NCI-H2227 (cell line): ENCODE results near the gene GPR132.
"Not testable (repeated sequence)": the region's sequence is repeated elsewhere in the genome, so short reads cannot be mapped to it uniquely, and the experiment has no call there.

Experiments used
- DNase-seq: peaks from one replicate; lab custom pipeline; 2025; ENCODE audit not compliant: unreplicated experiment; lab: John Stamatoyannopoulos, UW

The GPR132 gene

DNA sequence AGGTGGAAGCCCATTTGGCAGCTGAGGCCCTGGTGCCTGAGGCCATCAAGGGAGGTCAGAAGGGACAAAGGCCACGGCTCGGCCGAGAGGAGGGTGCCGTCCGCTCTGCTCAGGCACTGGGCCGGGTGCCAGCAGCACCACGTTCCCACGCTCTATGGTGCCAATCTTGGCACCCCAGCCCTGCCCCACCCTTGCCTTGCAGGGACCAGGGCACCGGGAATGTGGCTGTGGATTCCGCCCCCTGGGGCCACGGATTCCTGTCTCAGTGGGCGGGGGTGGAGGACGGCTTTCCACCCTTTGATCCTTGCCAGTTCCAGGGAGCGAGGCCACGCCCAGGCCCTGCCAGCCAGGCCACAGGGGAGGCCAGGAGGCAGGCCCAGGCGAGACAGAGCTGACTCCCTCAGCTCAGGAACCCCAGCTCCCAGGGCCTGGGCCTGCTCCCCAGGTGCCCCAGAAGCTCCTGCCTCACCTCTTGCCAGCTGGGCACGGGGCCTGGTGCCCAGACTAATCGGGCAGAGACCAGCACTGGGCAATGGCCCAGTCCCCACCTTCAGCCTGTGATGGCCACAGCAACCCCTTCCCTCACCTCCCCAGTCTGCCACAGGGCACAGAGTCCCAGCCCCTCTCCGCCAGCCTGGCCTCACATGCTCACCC, 26.4 kb upstream of the GPR132 start:
- no peak for DNase-seq

GRCh38 chr14:105091054-105091516, 25.9 kb upstream of the GPR132 start:
- DNase-seq = no peak

- peak; percentile 80 for DNase-seq
Measured at GRCh38 chr14:105090493-105091053, 25.3 kb upstream of the GPR132 start.

DNA sequence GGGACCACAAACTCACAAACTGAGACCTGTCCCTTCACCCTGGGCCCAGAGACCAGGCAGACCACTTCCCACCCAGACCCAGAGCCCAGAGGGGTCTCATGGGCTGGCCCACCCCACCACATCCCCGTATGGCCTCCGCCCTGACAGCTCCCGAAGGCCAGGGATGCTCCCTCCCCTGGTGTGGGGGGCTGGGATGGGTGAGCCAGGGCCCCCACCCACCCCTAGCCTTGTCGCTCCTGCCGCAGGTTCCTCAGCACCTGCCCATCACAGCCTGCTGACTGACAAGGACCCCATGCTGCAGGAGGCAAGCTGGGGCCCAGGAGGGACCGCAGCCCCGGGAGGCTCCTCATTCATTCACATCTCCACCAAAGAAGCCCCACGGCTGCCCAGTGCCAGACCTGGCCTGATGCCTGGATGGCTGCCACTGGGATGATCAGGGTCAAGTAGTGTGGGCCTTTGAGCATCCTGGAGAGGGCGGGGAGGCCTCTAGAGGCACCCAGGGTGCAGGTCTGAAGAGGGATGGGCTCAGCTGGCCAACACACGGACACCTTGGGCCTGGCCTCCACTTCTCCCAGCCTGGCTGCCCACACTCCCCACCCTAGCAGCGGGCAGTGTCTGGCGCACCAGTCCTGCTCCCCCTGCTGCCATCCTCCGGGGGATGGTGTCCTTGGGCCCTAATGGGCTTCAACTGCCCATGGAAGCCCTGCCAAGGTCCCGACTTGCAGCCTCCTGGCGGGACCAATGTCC, 24.7 kb upstream of the GPR132 start:
- no peak for DNase-seq

GRCh38 chr14:105088812-105089745, 23.8 kb upstream of the GPR132 start:
- no peak for DNase-seq

DNA sequence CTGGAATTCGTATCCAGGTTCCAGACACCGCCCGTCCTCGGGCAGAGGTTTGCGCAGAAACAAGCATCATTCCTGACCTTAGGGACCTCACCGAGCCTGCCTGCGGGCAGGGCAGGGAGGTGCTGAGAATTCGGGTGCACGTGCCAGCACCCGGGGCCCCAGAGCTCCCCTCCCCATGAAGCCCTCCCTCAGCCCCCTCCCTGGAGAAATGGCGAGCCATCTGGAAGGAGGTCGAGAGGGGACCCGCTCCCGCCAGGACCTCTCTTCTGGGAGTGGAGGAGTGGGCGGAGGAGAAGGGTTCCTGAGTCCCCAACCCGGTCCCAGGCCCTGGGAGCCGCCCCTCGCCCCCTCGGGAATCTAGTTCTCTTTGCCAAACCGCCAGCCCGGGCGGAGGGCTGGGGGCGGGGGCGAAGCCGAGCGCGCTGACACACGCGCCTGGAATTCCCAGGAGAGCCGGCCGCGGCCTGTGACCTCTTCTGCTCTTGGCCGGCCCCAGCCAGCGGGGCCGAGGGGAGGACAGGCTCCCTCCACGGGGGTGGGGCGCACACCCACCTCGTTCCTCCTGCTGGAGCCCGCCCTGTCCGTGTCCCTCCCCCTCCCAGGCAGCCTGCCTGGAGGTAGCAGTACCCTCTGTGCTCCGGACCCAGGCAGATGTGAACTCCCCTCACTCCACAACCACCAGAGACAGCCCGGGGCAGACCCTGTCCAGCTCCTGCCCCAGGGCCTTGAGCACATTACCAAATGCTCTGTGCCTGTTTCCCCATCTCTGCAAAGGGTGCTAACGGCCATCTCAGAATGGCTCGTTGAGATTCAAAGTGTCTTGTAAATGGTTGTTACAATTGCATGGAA, 23.0 kb upstream of the GPR132 start:
- DNase-seq = peak; percentile 17

DNA sequence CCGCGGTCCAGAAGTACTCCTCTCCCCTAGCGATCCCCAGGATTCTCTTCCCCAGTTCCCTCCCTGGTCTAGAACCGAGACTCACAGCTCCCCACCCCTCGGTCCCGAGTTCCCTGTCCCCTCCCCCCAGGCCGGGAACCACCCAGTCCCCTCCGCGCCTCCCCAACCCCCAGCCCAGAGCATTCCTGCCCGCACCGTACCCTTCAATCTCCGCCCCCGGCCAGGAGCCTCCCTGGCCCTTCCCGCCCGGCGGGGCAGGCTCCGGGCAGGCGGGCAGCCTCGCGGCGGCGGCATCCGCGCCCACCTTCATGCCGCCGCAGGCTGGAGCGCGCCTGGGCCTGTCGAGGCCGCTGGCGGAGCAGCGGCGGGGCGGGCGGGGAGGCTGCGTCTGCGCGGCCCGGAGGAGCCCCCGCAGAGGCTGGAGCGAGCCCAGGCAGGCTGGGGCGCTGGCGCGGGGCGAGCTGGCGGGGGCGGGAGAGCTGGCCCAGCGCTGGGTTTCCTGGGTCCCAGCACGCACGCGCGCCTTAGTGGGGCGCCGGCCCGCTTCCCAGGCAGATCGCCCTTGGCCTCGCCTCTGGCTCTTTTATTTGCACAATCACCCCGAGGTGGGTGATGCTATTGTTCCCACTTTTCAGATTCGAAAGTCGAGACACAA, 22.2 kb upstream of the GPR132 start:
- peak; percentile 28 for DNase-seq

DNA sequence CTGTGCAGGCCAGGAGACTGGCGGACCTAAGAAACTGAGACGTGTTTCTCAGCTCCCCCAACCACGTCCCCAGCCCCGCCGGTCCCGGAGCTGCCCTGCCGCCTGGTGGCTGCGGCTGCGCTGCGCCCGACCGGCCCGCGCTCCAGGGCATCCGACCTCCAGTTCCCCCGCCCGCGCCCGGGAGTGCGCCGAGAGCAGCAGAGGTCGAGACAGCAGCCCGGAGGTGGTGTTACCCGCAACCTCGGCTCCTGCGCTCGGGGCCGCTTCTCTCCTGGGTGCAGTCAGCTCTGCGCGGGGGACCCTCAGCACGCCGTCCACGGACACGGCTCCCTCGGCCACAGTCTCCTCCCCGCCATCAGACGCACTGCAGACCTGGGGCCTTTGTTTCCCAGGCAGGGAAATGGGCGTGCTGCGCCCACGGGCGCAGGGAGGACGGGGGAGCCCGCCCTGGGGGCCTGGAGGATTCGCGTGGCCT, 21.6 kb upstream of the GPR132 start:
- DNase-seq = peak; percentile 75

DNA sequence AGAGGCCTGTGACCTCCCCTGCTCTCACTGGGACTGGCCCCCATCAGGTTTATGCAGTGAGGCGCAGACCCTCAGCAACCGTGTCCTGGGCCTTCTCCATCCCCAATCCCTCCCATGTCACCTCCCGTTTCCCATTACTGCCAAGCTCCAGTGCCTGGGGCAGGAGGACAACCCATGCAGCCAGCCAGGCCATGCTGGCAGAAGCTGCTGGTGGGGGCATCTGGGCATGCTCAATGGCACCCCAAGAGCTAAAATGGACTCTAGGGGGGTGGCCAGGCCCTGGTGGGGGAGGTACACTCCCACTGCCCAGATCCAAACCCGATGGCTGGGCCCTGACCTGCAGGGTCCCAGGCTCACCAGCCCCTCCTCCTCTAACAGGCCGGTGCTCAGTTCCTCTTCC, 20.5 kb upstream of the GPR132 start:
- no peak for DNase-seq

DNA sequence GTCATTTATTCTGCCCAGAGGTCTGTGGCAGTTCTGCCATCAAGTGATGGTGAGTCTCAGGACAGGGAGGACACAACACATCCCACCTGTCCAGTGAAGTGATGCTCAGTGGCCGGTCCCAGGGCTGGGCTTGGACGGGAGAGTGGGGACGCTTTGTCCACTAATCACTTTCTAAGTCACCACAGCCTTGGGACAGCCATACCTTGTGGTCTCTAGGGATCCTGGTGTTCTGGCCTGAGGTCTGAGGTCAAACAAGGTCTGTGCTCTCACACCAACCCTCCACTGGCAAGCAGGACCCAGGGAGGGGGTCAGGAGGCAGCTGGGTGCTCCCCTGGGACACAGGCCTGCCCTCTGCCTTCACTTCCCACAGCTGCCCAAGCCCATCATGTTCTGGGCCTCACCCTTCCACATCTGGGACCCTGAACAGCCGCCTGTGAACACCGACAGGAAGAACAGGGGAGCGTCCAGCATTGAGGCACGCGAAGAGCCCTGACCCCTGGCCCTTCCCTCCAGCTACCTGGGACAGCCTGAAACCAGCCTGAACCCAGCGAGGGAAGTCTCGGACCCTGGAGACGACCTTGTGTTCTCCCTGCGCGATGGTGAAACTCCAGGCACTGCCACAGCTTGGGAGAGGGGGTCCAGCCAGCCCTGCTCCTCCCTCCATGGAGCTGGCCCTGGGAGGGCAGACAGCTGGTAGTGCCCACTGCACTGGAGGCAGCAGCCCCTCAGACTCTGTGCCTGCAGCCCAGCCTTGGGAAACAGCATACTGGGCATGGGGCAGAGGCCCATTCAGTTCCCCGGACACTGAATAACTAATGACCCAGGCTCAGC, 19.7 kb upstream of the GPR132 start:
- DNase-seq = no peak

DNA sequence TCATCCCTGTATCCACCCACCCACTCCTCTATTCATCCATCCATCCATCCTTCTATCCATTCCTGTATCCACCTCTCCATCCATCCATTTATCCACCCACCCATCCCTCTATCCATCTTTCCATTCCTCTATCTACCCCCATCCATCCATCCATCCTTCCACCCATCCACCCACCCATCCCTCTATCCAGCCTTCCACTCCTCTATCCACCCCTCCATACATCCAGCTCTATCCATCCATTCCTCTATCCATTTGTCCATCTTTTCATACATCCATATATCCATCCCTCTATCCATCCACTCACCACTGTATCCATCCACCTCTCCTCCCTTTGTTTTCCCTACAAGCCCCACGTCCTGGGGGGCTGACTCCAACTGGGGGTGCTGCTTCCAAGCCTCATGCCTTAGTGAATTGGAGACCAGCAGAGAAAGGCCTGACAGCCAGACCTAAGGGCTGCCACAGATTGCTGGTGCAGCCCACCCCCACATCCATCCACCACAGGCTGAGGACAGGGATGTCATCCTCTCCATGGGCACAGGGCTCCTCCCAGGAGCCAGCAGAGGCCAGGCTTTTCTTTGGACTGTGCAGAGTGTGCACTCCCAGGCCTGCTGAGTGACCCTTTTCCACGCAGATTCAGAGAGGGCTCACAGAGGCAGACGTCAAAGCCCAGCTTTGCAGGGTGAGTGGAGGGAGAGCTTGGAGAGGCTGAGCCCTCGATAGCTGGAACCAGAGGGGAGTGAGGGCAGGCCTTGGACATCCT, 18.9 kb upstream of the GPR132 start:
- no peak for DNase-seq

GRCh38 chr14:105082703-105083102, 17.5 kb upstream of the GPR132 start:
- no peak for DNase-seq

- DNase-seq = not testable (repeated sequence)
Measured at GRCh38 chr14:105081473-105081872, 16.2 kb upstream of the GPR132 start.

DNA sequence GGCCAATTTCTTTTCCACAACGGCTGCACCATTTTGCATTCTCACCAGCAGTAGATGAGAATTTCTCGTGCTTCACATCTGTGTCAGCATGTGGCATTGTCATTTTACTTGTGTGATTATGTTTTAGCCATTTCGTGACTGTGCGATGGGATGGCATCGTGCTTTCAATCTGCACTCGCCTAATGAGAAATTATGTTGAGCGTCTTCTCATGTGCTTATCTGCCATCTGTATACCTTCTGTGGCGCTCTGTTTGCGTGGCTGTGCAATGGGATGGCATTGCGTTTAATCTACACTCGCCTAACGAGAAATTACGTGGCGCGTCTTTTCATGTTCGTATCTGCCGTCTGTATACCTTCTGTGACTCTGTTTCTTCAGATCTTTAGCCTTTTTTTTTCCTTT, 14.9 kb upstream of the GPR132 start:
- no peak for DNase-seq

- DNase-seq = no peak
Measured at GRCh38 chr14:105078294-105078693, 13.1 kb upstream of the GPR132 start.

GRCh38 chr14:105077649-105077995, 12.4 kb upstream of the GPR132 start:
- DNase-seq = no peak

DNA sequence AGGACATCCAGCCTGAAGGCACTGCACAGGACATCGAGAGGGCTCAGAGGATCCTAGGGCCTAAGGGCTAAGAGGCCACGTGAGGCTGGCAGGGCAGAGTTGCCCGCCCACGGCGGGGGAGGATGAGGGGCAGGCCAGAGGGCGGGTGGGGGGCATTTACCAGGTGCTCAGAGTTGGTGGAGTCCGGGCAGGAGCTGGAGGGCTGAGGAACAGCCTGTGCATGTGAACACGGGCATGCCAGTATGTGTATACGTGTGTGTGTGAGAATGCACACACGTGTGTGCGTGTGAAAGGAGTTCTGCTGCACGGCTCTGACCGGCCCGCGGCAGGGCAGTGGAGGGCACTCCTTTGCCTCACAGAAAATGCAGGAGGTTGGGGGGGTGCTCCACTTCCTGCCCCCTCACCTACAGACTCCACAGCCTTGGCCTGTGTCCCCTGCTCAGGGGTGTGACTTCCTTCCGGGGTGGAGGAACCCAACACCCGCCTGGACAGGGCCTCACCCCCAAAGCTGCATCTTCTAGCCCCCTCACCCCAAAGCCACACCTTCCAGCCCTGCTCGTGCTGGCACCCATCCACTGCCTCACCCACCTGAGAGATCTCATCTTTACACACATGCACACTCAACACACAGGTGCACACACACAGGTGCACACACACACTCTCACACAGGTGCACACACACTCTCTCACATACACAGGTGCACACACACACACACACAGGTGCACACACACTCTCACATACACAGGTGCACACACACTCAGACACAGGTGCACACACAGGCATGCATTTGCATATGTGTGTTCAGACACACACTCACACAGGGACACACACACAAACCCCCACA, 11.8 kb upstream of the GPR132 start:
- DNase-seq = no peak
